ENCODE data around the gene FATE1.

The FATE1 gene

DNA sequence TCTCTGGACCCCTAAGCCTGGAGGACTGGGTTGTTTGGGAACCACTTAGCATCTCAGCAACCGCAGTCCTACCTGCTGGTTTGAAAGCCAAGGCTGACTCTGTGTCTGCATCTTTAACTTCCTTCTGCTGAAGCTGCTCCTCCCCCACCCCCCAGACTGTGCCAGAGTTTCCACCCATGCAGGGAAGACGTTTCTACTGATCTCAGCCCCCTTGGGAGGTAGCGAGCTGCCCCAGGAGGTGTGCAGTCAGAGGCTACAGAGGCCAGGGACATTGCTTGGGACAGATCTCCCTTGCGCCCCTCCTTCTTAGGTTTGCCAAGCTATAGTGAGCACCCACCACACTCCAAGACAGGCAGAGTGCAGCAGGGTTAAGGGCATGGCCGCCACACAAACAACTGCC, 4.7 kb upstream of the FATE1 start:
- no peak for DNase-seq (ENCODE audit: low read depth, low spot score)
- TF ChIP-seq FOXP2 (optimal IDR thresholded peaks at IDR 0.05; ENCODE audit: control extremely low read depth, extremely low read length, insufficient read depth) (no peak), EZH2 (IDR thresholded peaks at IDR 0.05) (no peak), POLR2AphosphoS5 (IDR thresholded peaks at IDR 0.05; ENCODE audit: borderline replicate concordance, low read depth, low read length) (no peak)
- Histone ChIP-seq H3K36me3 (ENCODE audit: insufficient read depth, low read length) (no peaks in the 10 kb centered on the region), H3K27ac (no peak overlapping the region), H3K9ac (ENCODE audit: insufficient read length) (no peak overlapping the region), H3K9me3 (ENCODE audit: low read depth, low read length) (no peaks in the 10 kb centered on the region), H3K4me3 (no peak overlapping the region)

DNA sequence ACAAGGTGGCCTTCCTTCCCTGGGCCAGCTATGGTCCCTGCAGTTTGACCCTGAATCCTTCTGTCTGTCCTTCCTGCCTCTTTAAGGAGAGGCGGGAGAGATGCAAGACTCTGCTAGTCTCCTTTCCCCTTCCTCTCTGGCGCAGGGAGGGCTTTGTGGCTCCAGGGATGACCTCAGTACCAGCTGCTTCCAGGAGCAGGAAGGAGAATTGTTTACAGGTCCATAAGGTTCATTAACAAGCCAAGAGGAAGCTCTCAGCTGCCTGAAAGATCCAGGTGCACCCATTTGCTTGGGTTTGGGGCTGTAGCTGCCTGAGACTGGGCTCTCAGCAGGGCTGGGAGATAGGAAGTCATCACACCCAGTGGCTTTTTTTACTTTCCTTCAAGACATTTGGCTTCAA, 4.0 kb upstream of the FATE1 start:
- no peak overlapping the region for H3K4me3 ChIP-seq
- H3K27ac ChIP-seq = no peak overlapping the region
- no peak for DNase-seq (ENCODE audit: low read depth, low spot score)
- no peaks in the 10 kb centered on the region for H3K36me3 ChIP-seq (ENCODE audit: insufficient read depth, low read length)
- H3K9me3 ChIP-seq (ENCODE audit: low read depth, low read length) = no peaks in the 10 kb centered on the region
- H3K9ac ChIP-seq (ENCODE audit: insufficient read length) = no peak overlapping the region
- TF ChIP-seq FOXP2 (optimal IDR thresholded peaks at IDR 0.05; ENCODE audit: control extremely low read depth, extremely low read length, insufficient read depth) (no peak), POLR2AphosphoS5 (IDR thresholded peaks at IDR 0.05; ENCODE audit: borderline replicate concordance, low read depth, low read length) (no peak), EZH2 (IDR thresholded peaks at IDR 0.05) (no peak)

DNA sequence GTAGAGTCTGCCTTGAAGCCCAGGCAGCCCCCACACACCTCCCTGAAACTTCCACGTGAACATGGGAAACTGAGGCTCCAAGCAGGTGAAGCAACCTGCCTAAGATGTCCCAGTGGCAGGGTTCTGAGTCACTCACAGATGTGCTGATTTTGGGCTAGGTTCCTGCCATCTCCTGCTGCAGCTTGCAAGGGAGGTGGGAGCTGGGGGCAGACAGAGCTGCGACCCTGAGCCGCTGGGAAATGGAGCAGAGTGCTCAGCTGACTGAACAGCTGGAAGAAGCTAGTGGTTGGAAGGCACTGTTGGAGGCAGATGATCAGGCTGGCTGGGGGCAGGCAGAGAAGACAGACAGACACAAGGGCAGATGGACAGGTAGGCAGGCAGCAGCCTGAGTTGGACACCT, 3.6 kb upstream of the FATE1 start:
- Histone ChIP-seq H3K9me3 (ENCODE audit: low read depth, low read length) (no peaks in the 10 kb centered on the region), H3K9ac (ENCODE audit: insufficient read length) (no peak overlapping the region), H3K4me3 (no peak overlapping the region), H3K27ac (no peak overlapping the region), H3K36me3 (ENCODE audit: insufficient read depth, low read length) (no peaks in the 10 kb centered on the region)
- no peak for DNase-seq (ENCODE audit: low read depth, low spot score)
- no peak for TF ChIP-seq POLR2AphosphoS5 (IDR thresholded peaks at IDR 0.05; ENCODE audit: borderline replicate concordance, low read depth, low read length)
- TF ChIP-seq EZH2 (IDR thresholded peaks at IDR 0.05) = no peak
- no peak for TF ChIP-seq FOXP2 (optimal IDR thresholded peaks at IDR 0.05; ENCODE audit: control extremely low read depth, extremely low read length, insufficient read depth)

DNA sequence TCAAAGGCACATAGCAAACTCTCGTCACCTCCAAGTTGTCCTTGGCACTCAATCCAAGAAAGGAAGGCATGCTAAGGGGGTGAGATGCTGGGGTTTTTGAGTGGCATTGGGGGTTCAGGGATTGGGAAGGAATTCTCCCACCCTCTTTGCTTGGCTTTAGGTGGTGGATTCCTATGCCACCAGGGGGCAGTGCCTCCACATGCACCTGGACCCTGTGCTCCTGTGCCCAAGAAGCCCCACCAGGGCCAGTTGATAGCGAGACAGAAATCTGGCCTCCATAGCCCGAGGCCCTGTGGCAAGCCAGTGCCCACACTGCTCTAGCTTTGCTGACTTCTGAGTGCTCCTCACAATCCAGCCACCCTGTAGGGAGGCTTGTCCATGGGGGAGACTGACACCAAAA, 2.0 kb upstream of the FATE1 start:
- no peak for DNase-seq (ENCODE audit: low read depth, low spot score)
- Histone ChIP-seq H3K4me3 (no peak overlapping the region), H3K9me3 (ENCODE audit: low read depth, low read length) (no peaks in the 10 kb centered on the region), H3K36me3 (ENCODE audit: insufficient read depth, low read length) (no peaks in the 10 kb centered on the region), H3K9ac (ENCODE audit: insufficient read length) (no peak overlapping the region), H3K27ac (no peak overlapping the region)
- TF ChIP-seq EZH2 (IDR thresholded peaks at IDR 0.05) = no peak
- no peak for TF ChIP-seq FOXP2 (optimal IDR thresholded peaks at IDR 0.05; ENCODE audit: control extremely low read depth, extremely low read length, insufficient read depth)
- TF ChIP-seq POLR2AphosphoS5 (IDR thresholded peaks at IDR 0.05; ENCODE audit: borderline replicate concordance, low read depth, low read length) = no peak

DNA sequence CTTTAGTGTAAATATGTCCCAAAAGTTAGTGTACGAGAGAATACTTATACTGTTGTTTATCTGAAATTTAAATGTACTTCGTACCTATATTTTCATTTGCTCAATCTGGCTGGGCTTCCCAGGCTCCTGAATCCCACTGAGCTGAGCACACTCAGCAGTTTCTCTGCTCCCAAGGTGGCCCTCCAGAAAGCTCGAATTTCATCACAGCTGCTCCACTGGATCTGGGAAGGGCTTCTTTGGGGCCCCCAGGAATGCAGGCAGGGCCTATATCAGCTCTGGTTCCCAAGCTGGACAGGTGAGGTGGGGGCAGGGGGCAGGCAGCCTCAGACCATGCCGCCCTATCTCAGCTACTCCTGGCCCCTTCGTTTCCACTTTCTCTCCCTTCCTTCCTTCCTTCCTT, 1.5 kb upstream of the FATE1 start:
- H3K27ac ChIP-seq = no peak overlapping the region
- no peak for TF ChIP-seq FOXP2 (optimal IDR thresholded peaks at IDR 0.05; ENCODE audit: control extremely low read depth, extremely low read length, insufficient read depth)

DNA sequence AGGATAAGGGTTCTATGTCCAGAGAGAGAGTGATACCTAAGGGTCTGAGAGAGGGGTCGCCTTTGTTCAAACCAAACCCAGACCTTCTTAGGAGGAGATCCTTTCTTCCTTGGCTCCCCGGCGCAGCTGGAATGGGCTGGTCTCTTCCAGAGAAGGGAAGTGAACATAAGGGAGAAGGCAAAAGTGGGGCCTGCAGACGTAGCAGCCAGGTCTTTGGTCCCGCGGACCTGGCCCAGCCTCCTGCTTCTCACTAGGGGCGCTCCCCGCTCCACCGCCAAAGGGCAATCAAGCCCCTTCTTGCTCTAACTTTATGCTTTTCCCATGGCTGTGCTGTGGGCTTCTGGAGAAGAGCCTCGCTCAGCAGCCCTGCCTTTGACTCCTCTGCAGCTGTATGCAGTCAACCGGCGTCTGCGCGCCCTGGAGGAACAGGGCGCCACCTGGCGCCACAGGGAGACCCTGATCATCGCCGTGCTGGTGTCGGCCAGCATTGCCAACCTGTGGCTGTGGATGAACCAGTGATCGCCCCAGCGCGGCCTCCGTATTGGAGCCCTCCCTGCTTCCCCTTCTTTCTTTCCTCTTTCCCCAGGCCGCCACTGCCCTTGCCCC, 6.5 kb downstream of the FATE1 start:
- H3K27ac ChIP-seq = no peak overlapping the region
- DNase-seq (ENCODE audit: low read depth, low spot score) = no peak
- H3K4me3 ChIP-seq = no peak overlapping the region
- H3K9ac ChIP-seq (ENCODE audit: insufficient read length) = no peak overlapping the region
- TF ChIP-seq EZH2 (IDR thresholded peaks at IDR 0.05) = no peak
- no peaks in the 10 kb centered on the region for H3K9me3 ChIP-seq (ENCODE audit: low read depth, low read length)
- H3K36me3 ChIP-seq (ENCODE audit: insufficient read depth, low read length) = no peaks in the 10 kb centered on the region

More for the DNA sequence above, 1.5 kb upstream of the FATE1 start:
- no peaks in the 10 kb centered on the region for H3K9me3 ChIP-seq (ENCODE audit: low read depth, low read length)
- H3K4me3 ChIP-seq = no peak overlapping the region
- no peaks in the 10 kb centered on the region for H3K36me3 ChIP-seq (ENCODE audit: insufficient read depth, low read length)
- no peak overlapping the region for H3K9ac ChIP-seq (ENCODE audit: insufficient read length)
- no peak for DNase-seq (ENCODE audit: low read depth, low spot score)

DNA sequence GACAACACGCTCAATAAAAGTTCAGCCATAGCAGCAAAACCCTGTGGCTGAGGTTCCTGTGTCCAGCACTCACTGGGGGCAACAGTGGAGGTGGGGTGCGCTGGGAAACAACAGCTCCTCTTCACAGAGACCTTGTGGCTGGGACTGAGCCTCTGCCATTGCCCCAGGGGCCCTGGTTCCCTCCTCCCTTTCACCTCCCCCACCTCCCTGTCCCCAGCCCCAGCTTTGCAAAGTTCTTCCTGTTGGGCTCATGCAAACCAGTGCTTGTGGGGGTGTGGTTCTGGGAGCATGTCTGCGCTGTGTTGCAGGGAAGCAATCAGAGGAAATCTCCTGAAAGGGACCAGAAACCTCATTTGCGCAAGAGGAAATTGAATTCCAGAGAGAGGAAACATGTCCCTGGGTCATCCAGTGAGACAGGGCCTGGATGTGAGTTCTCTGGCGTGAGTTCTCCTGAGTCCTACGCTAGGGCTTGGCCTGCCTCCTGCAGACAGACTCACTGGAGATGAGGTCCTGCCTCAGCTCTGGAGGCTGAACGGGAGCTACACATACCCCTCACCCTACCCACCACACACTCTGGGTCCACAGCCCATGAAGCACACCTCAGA, 7.4 kb downstream of the FATE1 start:
- Histone ChIP-seq H3K4me3 (no peak overlapping the region), H3K9me3 (ENCODE audit: low read depth, low read length) (no peaks in the 10 kb centered on the region), H3K9ac (ENCODE audit: insufficient read length) (no peak overlapping the region), H3K36me3 (ENCODE audit: insufficient read depth, low read length) (no peaks in the 10 kb centered on the region), H3K27ac (no peak overlapping the region)
- peak; percentile 14 for DNase-seq (ENCODE audit: low read depth, low spot score)
- TF ChIP-seq FOXP2 (optimal IDR thresholded peaks at IDR 0.05; ENCODE audit: control extremely low read depth, extremely low read length, insufficient read depth) (no peak), EZH2 (IDR thresholded peaks at IDR 0.05) (no peak), POLR2AphosphoS5 (IDR thresholded peaks at IDR 0.05; ENCODE audit: borderline replicate concordance, low read depth, low read length) (no peak)

DNA sequence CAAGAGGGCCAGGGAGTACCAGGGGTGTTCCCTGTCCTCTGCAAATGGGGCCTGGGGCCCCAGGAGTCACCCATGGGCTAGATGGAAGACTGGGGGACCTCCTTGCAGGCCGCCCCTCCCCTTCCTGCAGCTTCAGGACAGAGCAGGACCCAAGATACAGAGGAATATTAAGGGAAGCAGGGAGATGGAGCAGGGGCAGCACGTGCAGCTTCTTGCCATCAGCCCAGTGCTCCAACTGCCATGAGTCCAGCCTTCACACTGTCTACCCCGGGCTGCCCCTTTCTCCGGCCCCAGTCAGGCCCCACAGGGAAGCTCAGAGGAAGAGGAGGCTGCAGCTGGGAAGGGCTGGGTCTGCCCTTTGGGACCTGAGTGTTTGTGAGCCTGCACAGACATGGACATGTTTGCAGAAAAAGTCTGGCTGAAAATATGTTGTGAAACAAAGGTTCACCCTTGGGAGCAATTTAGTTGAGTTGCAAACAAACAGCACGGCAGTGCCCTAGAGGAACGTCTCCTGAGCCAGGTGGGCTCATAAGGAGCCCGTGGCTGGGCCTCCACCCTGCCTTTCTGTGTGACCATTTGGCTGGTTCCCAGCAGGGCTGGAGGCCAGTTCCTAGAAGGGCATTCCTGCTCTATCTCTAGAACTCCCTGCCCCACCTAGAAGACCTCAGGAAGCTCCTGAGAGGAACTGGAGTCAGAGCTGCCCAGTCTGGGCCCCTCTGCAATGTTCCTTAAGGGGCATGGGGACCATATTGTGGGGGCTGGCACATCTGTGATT, 8.9 kb downstream of the FATE1 start:
- H3K9ac ChIP-seq (ENCODE audit: insufficient read length) = no peak overlapping the region
- TF ChIP-seq EZH2 (IDR thresholded peaks at IDR 0.05) (no peak), POLR2AphosphoS5 (IDR thresholded peaks at IDR 0.05; ENCODE audit: borderline replicate concordance, low read depth, low read length) (no peak), FOXP2 (optimal IDR thresholded peaks at IDR 0.05; ENCODE audit: control extremely low read depth, extremely low read length, insufficient read depth) (no peak)
- H3K27ac ChIP-seq = no peak overlapping the region
- no peak for DNase-seq (ENCODE audit: low read depth, low spot score)
- no peaks in the 10 kb centered on the region for H3K9me3 ChIP-seq (ENCODE audit: low read depth, low read length)
- no peaks in the 10 kb centered on the region for H3K36me3 ChIP-seq (ENCODE audit: insufficient read depth, low read length)
- H3K4me3 ChIP-seq = no peak overlapping the region

DNA sequence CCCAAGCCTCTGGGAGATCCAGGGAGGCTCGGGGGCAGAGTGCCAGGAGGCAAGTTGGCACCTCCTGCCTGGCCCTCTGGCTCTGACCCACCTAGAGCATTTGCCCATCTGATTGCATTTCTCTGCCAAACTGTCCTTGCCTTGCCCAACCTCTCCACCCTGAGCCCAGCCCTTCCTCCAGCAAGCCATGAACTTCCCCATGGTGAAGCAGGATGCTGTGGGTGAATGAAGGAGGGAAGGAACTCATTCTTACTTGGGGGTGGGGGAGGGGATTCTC, 9.4 kb downstream of the FATE1 start:
- H3K9me3 ChIP-seq (ENCODE audit: low read depth, low read length) = no peaks in the 10 kb centered on the region
- H3K36me3 ChIP-seq (ENCODE audit: insufficient read depth, low read length) = no peaks in the 10 kb centered on the region
- no peak for DNase-seq (ENCODE audit: low read depth, low spot score)
- no peak for TF ChIP-seq POLR2AphosphoS5 (IDR thresholded peaks at IDR 0.05; ENCODE audit: borderline replicate concordance, low read depth, low read length)
- no peak for TF ChIP-seq FOXP2 (optimal IDR thresholded peaks at IDR 0.05; ENCODE audit: control extremely low read depth, extremely low read length, insufficient read depth)
- TF ChIP-seq EZH2 (IDR thresholded peaks at IDR 0.05) = no peak
- no peak overlapping the region for H3K4me3 ChIP-seq
- H3K9ac ChIP-seq (ENCODE audit: insufficient read length) = no peak overlapping the region
- no peak overlapping the region for H3K27ac ChIP-seq

Data from SK-N-MC (cell line).